ENCODE results near the gene CAMKMT.

The CAMKMT gene

GRCh38 chr2:44715671-44716081, 353.9 kb downstream of the CAMKMT start:
- Histone ChIP-seq H3K9me3 (ENCODE audit: control insufficient read depth, insufficient read depth, low read depth, low read length) (no peaks in the 10 kb centered on the region), H3K4me3 (ENCODE audit: low read depth, low read length) (no peak overlapping the region), H3K27ac (ENCODE audit: low read depth, low read length) (no peak overlapping the region), H3K36me3 (ENCODE audit: control insufficient read depth, insufficient read depth, low read length) (no peaks in the 10 kb centered on the region), H3K27me3 (ENCODE audit: control insufficient read depth, insufficient read depth, low read length) (no peaks in the 10 kb centered on the region), H3K4me1 (ENCODE audit: control insufficient read depth, insufficient read depth, low read length) (peaks cover 12% of the 10 kb centered on the region), H3K9ac (ENCODE audit: low read length) (no peak overlapping the region)

GRCh38 chr2:44716131-44716530, 354.4 kb downstream of the CAMKMT start:
- H3K4me3 ChIP-seq (ENCODE audit: low read depth, low read length), result no peak overlapping the region
- no peaks in the 10 kb centered on the region for H3K9me3 ChIP-seq (ENCODE audit: control insufficient read depth, insufficient read depth, low read depth, low read length)
- no peak overlapping the region for H3K9ac ChIP-seq (ENCODE audit: low read length)
- H3K36me3 ChIP-seq (ENCODE audit: control insufficient read depth, insufficient read depth, low read length), result no peaks in the 10 kb centered on the region
- H3K4me1 ChIP-seq (ENCODE audit: control insufficient read depth, insufficient read depth, low read length), result peaks cover 12% of the 10 kb centered on the region
- H3K27me3 ChIP-seq (ENCODE audit: control insufficient read depth, insufficient read depth, low read length), result no peaks in the 10 kb centered on the region
- no peak overlapping the region for H3K27ac ChIP-seq (ENCODE audit: low read depth, low read length)

GRCh38 chr2:44718431-44718830, 356.7 kb downstream of the CAMKMT start:
- no peak overlapping the region for H3K9ac ChIP-seq (ENCODE audit: low read length)
- H3K4me1 ChIP-seq (ENCODE audit: control insufficient read depth, insufficient read depth, low read length), result peaks cover 11% of the 10 kb centered on the region
- H3K36me3 ChIP-seq (ENCODE audit: control insufficient read depth, insufficient read depth, low read length), result no peaks in the 10 kb centered on the region
- no peak overlapping the region for H3K27ac ChIP-seq (ENCODE audit: low read depth, low read length)
- no peaks in the 10 kb centered on the region for H3K9me3 ChIP-seq (ENCODE audit: control insufficient read depth, insufficient read depth, low read depth, low read length)
- no peaks in the 10 kb centered on the region for H3K27me3 ChIP-seq (ENCODE audit: control insufficient read depth, insufficient read depth, low read length)
- no peak overlapping the region for H3K4me3 ChIP-seq (ENCODE audit: low read depth, low read length)

- no peak overlapping the region for H3K27ac ChIP-seq (ENCODE audit: low read depth, low read length)
- no peaks in the 10 kb centered on the region for H3K9me3 ChIP-seq (ENCODE audit: control insufficient read depth, insufficient read depth, low read depth, low read length)
- H3K4me3 ChIP-seq (ENCODE audit: low read depth, low read length), result no peak overlapping the region
- H3K9ac ChIP-seq (ENCODE audit: low read length), result no peak overlapping the region
- H3K36me3 ChIP-seq (ENCODE audit: control insufficient read depth, insufficient read depth, low read length), result no peaks in the 10 kb centered on the region
- H3K4me1 ChIP-seq (ENCODE audit: control insufficient read depth, insufficient read depth, low read length), result peaks cover 3% of the 10 kb centered on the region
- H3K27me3 ChIP-seq (ENCODE audit: control insufficient read depth, insufficient read depth, low read length), result no peaks in the 10 kb centered on the region
These were observed 357.8 kb downstream of the CAMKMT start for GRCh38 chr2:44719562-44719961.

GRCh38 chr2:44722026-44722625, 360.4 kb downstream of the CAMKMT start:
- H3K9ac ChIP-seq (ENCODE audit: low read length), result no peak overlapping the region
- H3K4me3 ChIP-seq (ENCODE audit: low read depth, low read length), result no peak overlapping the region
- no peaks in the 10 kb centered on the region for H3K36me3 ChIP-seq (ENCODE audit: control insufficient read depth, insufficient read depth, low read length)
- no peaks in the 10 kb centered on the region for H3K4me1 ChIP-seq (ENCODE audit: control insufficient read depth, insufficient read depth, low read length)
- no peaks in the 10 kb centered on the region for H3K9me3 ChIP-seq (ENCODE audit: control insufficient read depth, insufficient read depth, low read depth, low read length)
- no peak overlapping the region for H3K27ac ChIP-seq (ENCODE audit: low read depth, low read length)
- no peaks in the 10 kb centered on the region for H3K27me3 ChIP-seq (ENCODE audit: control insufficient read depth, insufficient read depth, low read length)

GRCh38 chr2:44723921-44724320, 362.2 kb downstream of the CAMKMT start:
- Histone ChIP-seq H3K27me3 (ENCODE audit: control insufficient read depth, insufficient read depth, low read length) (no peaks in the 10 kb centered on the region), H3K9me3 (ENCODE audit: control insufficient read depth, insufficient read depth, low read depth, low read length) (no peaks in the 10 kb centered on the region), H3K4me1 (ENCODE audit: control insufficient read depth, insufficient read depth, low read length) (no peaks in the 10 kb centered on the region), H3K36me3 (ENCODE audit: control insufficient read depth, insufficient read depth, low read length) (no peaks in the 10 kb centered on the region), H3K27ac (ENCODE audit: low read depth, low read length) (no peak overlapping the region), H3K9ac (ENCODE audit: low read length) (no peak overlapping the region), H3K4me3 (ENCODE audit: low read depth, low read length) (no peak overlapping the region)

- Histone ChIP-seq H3K27ac (ENCODE audit: low read depth, low read length) (no peak overlapping the region), H3K4me1 (ENCODE audit: control insufficient read depth, insufficient read depth, low read length) (peaks cover 3% of the 10 kb centered on the region; the same call in 1 of the 2 replicates), H3K27me3 (ENCODE audit: control insufficient read depth, insufficient read depth, low read length) (no peaks in the 10 kb centered on the region), H3K9me3 (ENCODE audit: control insufficient read depth, insufficient read depth, low read depth, low read length) (peaks cover 6% of the 10 kb centered on the region), H3K4me3 (ENCODE audit: low read depth, low read length) (no peak overlapping the region), H3K36me3 (ENCODE audit: control insufficient read depth, insufficient read depth, low read length) (no peaks in the 10 kb centered on the region), H3K9ac (ENCODE audit: low read length) (no peak overlapping the region)
These were observed 368.8 kb downstream of the CAMKMT start for GRCh38 chr2:44730593-44730992.

GRCh38 chr2:44731505-44731904, 369.8 kb downstream of the CAMKMT start:
- H3K27me3 ChIP-seq (ENCODE audit: control insufficient read depth, insufficient read depth, low read length), result no peaks in the 10 kb centered on the region
- no peak overlapping the region for H3K27ac ChIP-seq (ENCODE audit: low read depth, low read length)
- no peak overlapping the region for H3K4me3 ChIP-seq (ENCODE audit: low read depth, low read length)
- no peaks in the 10 kb centered on the region for H3K36me3 ChIP-seq (ENCODE audit: control insufficient read depth, insufficient read depth, low read length)
- peaks cover 3% of the 10 kb centered on the region; the same call in 1 of the 2 replicates for H3K4me1 ChIP-seq (ENCODE audit: control insufficient read depth, insufficient read depth, low read length)
- peaks cover 15% of the 10 kb centered on the region for H3K9me3 ChIP-seq (ENCODE audit: control insufficient read depth, insufficient read depth, low read depth, low read length)
- H3K9ac ChIP-seq (ENCODE audit: low read length), result no peak overlapping the region

- Histone ChIP-seq H3K4me3 (ENCODE audit: low read depth, low read length) (no peak overlapping the region), H3K4me1 (ENCODE audit: control insufficient read depth, insufficient read depth, low read length) (no peaks in the 10 kb centered on the region)
These were observed 374.7 kb downstream of the CAMKMT start for GRCh38 chr2:44736270-44736942.

GRCh38 chr2:44740678-44741077, 378.9 kb downstream of the CAMKMT start:
- H3K36me3 ChIP-seq (ENCODE audit: control insufficient read depth, insufficient read depth, low read length), result no peaks in the 10 kb centered on the region
- H3K27ac ChIP-seq (ENCODE audit: low read depth, low read length), result no peak overlapping the region

More at GRCh38 chr2:44736270-44736942, 374.7 kb downstream of the CAMKMT start:
- Histone ChIP-seq H3K27ac (ENCODE audit: low read depth, low read length) (no peak overlapping the region), H3K36me3 (ENCODE audit: control insufficient read depth, insufficient read depth, low read length) (no peaks in the 10 kb centered on the region), H3K9ac (ENCODE audit: low read length) (no peak overlapping the region), H3K27me3 (ENCODE audit: control insufficient read depth, insufficient read depth, low read length) (no peaks in the 10 kb centered on the region), H3K9me3 (ENCODE audit: control insufficient read depth, insufficient read depth, low read depth, low read length) (peaks cover 23% of the 10 kb centered on the region)

GRCh38 chr2:44741507-44741906, 379.8 kb downstream of the CAMKMT start:
- Histone ChIP-seq H3K9me3 (ENCODE audit: control insufficient read depth, insufficient read depth, low read depth, low read length) (peaks cover 8% of the 10 kb centered on the region), H3K4me1 (ENCODE audit: control insufficient read depth, insufficient read depth, low read length) (peaks cover 14% of the 10 kb centered on the region; the same call in 1 of the 2 replicates), H3K4me3 (ENCODE audit: low read depth, low read length) (no peak overlapping the region), H3K27me3 (ENCODE audit: control insufficient read depth, insufficient read depth, low read length) (no peaks in the 10 kb centered on the region), H3K9ac (ENCODE audit: low read length) (no peak overlapping the region), H3K36me3 (ENCODE audit: control insufficient read depth, insufficient read depth, low read length) (no peaks in the 10 kb centered on the region), H3K27ac (ENCODE audit: low read depth, low read length) (no peak overlapping the region)

More at GRCh38 chr2:44740678-44741077, 378.9 kb downstream of the CAMKMT start:
- Histone ChIP-seq H3K9ac (ENCODE audit: low read length) (no peak overlapping the region), H3K9me3 (ENCODE audit: control insufficient read depth, insufficient read depth, low read depth, low read length) (peaks cover 16% of the 10 kb centered on the region), H3K4me1 (ENCODE audit: control insufficient read depth, insufficient read depth, low read length) (peaks cover 5% of the 10 kb centered on the region; the same call in 1 of the 2 replicates), H3K4me3 (ENCODE audit: low read depth, low read length) (no peak overlapping the region), H3K27me3 (ENCODE audit: control insufficient read depth, insufficient read depth, low read length) (no peaks in the 10 kb centered on the region)
